Sigmoid colon (tissue), 4 donors: Measurements from ENCODE around the gene GPC4.

Experiments used
- EP300 ChIP-seq, 4 donors: sonication (generic); formaldehyde crosslinking; IDR thresholded peaks; one replicate each; pipeline ENCODE4 v1.6.1; 2017; ENCODE audit warnings: antibody characterized with exemption in 4 of 4
- POLR2A ChIP-seq, 2 donors: fragments of 450-650 bp; IDR thresholded peaks; one replicate each; pipeline ENCODE4 v1.6.1; 2016; ENCODE audit warnings: antibody characterized with exemption in 2 of 2, mild to moderate bottlenecking in 2 of 2, moderate library complexity in 2 of 2
- POLR2AphosphoS5 ChIP-seq, 4 donors: sonication (generic); formaldehyde crosslinking; IDR thresholded peaks; one replicate each; pipeline ENCODE4 v1.6.1; 2017; ENCODE audit warnings: antibody characterized with exemption in 4 of 4
- TF ChIP-seq, protein P1 (sequence below), 4 experiments: fragments of 450-650 bp in 3 of 4; fragments of 200-600 bp in 1 of 4; IDR thresholded peaks; one replicate each; pipeline ENCODE4 v1.5.1; 2016 to 2019; ENCODE audit warnings: antibody characterized with exemption in 4 of 4, mild to moderate bottlenecking in 3 of 4, moderate library complexity in 2 of 4

DNA sequence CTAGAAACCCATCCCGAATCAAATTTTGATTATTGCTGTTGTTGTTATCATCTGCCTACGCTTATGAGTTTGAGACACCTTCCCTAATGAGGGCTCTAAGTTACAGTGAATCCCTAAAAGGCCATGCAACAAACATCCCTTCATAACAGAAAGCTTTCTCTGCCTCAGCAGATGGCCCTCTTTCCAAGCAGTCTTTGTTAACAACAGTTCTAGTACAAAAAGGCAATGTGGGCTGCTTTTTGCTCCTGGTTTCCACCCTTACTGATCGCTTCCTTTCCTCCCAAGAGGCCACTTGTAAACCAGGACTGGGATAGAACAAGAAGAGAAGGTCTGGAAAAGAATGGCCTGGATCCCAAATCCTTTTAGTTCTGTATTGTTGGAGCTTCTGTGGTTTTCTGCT lies 24.2 kb downstream of the GPC4 start:
- TF ChIP-seq, protein P1, sequence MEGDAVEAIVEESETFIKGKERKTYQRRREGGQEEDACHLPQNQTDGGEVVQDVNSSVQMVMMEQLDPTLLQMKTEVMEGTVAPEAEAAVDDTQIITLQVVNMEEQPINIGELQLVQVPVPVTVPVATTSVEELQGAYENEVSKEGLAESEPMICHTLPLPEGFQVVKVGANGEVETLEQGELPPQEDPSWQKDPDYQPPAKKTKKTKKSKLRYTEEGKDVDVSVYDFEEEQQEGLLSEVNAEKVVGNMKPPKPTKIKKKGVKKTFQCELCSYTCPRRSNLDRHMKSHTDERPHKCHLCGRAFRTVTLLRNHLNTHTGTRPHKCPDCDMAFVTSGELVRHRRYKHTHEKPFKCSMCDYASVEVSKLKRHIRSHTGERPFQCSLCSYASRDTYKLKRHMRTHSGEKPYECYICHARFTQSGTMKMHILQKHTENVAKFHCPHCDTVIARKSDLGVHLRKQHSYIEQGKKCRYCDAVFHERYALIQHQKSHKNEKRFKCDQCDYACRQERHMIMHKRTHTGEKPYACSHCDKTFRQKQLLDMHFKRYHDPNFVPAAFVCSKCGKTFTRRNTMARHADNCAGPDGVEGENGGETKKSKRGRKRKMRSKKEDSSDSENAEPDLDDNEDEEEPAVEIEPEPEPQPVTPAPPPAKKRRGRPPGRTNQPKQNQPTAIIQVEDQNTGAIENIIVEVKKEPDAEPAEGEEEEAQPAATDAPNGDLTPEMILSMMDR (IDR thresholded peaks at IDR 0.05) = no peak
- TF ChIP-seq POLR2AphosphoS5 (IDR thresholded peaks at IDR 0.05) (no peak), POLR2A (IDR thresholded peaks at IDR 0.05) (no peak), EP300 (IDR thresholded peaks at IDR 0.05) (no peak)
